GM21390 (cell line): ENCODE results near the gene ASXL3.

ENCODE experiments used
- ATAC-seq: cut with Tn5 transposase; IDR thresholded peaks from one replicate; pipeline ENCODE4 v1.9.1; 2021; ENCODE audit not compliant: unreplicated experiment

ASXL3 gene

GRCh38 chr18:33656889-33657448 is 79.0 kb downstream of the ASXL3 start:
- no peak for ATAC-seq

- no peak for ATAC-seq
These were observed 82.8 kb downstream of the ASXL3 start for GRCh38 chr18:33660696-33661310.

- no peak for ATAC-seq
These were observed 86.3 kb downstream of the ASXL3 start for GRCh38 chr18:33664241-33664874.

GRCh38 chr18:33665187-33665586 is 87.2 kb downstream of the ASXL3 start:
- ATAC-seq = no peak

- no peak for ATAC-seq
These were observed 87.6 kb downstream of the ASXL3 start for GRCh38 chr18:33665641-33666040.

- ATAC-seq = no peak
These were observed 88.9 kb downstream of the ASXL3 start for GRCh38 chr18:33666915-33667314.

GRCh38 chr18:33669589-33669988 is 91.6 kb downstream of the ASXL3 start:
- ATAC-seq = no peak

GRCh38 chr18:33670029-33670428 is 92.0 kb downstream of the ASXL3 start:
- no peak for ATAC-seq

GRCh38 chr18:33673689-33674088 is 95.7 kb downstream of the ASXL3 start:
- ATAC-seq = no peak

GRCh38 chr18:33676593-33676992 is 98.6 kb downstream of the ASXL3 start:
- no peak for ATAC-seq

GRCh38 chr18:33677891-33678290 is 99.9 kb downstream of the ASXL3 start:
- ATAC-seq = no peak

- ATAC-seq = no peak
These were observed 104.4 kb downstream of the ASXL3 start for GRCh38 chr18:33682436-33682835.

- no peak for ATAC-seq
These were observed 116.6 kb downstream of the ASXL3 start for GRCh38 chr18:33694593-33694992.

GRCh38 chr18:33696332-33697162 is 118.5 kb downstream of the ASXL3 start:
- ATAC-seq = no peak

GRCh38 chr18:33697498-33697897 is 119.5 kb downstream of the ASXL3 start:
- no peak for ATAC-seq

- ATAC-seq = no peak
These were observed 121.4 kb downstream of the ASXL3 start for GRCh38 chr18:33699372-33699771.

- peak; percentile 88 for ATAC-seq
These were observed 122.5 kb downstream of the ASXL3 start for GRCh38 chr18:33700513-33700976.

- no peak for ATAC-seq
These were observed 124.6 kb downstream of the ASXL3 start for GRCh38 chr18:33702625-33703024.

GRCh38 chr18:33706391-33706790 is 128.4 kb downstream of the ASXL3 start:
- no peak for ATAC-seq

GRCh38 chr18:33708876-33709275 is 130.9 kb downstream of the ASXL3 start:
- ATAC-seq = no peak

- no peak for ATAC-seq
These were observed 132.2 kb downstream of the ASXL3 start for GRCh38 chr18:33710269-33710668.

GRCh38 chr18:33711514-33711913 is 133.5 kb downstream of the ASXL3 start:
- no peak for ATAC-seq
